T-helper 1 cell treated with Interleukin-12 subunit alpha and Interleukin-12 subunit beta and Interleukin-4 antibody, amounts not matched to agents 30 ng/mL and 1 ng/mL, for 36 hours (primary cell): ENCODE measurements around the gene CPNE6. TPM values are rescaled to one million over a fixed set of nuclear protein-coding genes. Genes with fewer than 3 reads are reported as not detected.

Source experiments
- intact Hi-C: fragments of 100-400 bp; cut with micrococcal nuclease; formaldehyde crosslinking; loops from one replicate; pipeline ENCODE4 v1.15.1; 2024
- total RNA-seq: library from RNA; stranded (reverse); gene quantifications from 2 replicates; pipeline ENCODE4 v1.2.3, GENCODE V29; 2022

CPNE6 gene
- total RNA-seq, 1 donor from 2014 or later = not detected

GRCh38 chr14:24067133-24068082 lies 4.0 kb upstream of the CPNE6 start:
- intact Hi-C loops = no loop called here

- intact Hi-C loops = no loop called here
Observed at GRCh38 chr14:24068711-24069410, 2.5 kb upstream of the CPNE6 start.

DNA sequence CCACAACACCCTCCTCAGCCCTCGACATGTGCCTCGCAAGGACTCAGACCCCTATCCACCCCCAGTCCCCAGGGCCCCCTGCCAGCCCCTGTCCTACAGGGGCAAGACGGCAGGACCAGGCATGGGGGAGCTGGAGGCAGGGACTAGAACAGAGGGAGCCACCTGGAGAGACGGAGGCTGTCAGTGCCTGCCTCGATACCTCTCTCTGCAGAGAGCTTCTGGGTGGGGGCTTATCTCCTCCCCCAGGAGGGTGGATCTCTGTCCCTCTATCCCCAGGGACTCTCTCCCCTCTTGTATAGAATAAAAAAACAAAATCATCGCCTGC lies 2.0 kb upstream of the CPNE6 start:
- intact Hi-C loops = no loop called here

GRCh38 chr14:24070285-24071143 lies 848 bp upstream of the CPNE6 start:
- intact Hi-C loops = no loop called here

DNA sequence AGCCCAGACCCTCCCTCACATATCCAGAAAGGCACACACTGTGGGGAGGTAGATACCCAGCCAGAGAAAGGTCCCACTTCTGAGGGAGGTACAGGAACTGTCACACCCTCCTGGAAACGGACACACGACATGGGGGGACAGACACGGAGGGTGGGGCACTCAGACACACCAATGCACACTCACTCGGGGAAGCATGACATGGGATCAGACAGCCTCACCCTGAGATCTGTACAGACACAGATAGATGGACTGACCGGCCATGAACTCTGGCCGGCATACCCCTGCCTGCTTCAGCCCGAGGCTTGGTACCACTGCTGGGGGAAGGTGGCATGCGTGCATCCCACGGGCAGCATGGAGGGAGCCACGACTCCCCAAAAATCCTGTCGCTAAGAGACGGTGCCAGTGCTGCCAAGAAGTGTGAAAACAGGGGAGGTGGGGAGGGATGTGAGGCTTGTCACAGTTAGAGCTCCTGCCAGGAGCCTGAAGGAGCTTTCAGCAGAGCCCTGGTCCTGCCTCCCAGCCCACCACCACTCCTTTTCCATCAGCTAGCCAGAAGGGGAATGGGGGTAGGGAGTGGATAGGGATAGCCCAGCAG lies 571 bp downstream of the CPNE6 start:
- intact Hi-C loops = no loop called here

DNA sequence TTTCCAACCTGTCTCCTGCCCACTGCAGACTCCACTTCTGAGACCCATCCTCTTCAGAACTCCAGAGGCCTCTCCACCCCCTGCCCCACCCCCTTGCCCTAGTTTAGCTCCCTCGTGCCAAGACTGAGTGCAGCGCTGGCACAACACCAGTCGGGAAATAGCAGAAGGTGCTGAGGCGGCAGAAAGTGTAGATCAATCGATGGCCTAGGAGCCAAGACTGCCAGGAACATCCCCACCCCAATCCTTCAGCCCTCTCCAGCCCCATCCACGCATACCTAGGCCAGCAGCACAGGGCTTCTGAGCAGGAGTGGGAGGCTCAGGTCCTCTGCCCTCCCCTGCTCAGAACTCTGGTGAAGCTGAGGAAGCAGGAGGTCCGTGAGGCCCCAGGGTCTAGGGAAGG lies 1.1 kb downstream of the CPNE6 start:
- intact Hi-C loops = no loop called here

DNA sequence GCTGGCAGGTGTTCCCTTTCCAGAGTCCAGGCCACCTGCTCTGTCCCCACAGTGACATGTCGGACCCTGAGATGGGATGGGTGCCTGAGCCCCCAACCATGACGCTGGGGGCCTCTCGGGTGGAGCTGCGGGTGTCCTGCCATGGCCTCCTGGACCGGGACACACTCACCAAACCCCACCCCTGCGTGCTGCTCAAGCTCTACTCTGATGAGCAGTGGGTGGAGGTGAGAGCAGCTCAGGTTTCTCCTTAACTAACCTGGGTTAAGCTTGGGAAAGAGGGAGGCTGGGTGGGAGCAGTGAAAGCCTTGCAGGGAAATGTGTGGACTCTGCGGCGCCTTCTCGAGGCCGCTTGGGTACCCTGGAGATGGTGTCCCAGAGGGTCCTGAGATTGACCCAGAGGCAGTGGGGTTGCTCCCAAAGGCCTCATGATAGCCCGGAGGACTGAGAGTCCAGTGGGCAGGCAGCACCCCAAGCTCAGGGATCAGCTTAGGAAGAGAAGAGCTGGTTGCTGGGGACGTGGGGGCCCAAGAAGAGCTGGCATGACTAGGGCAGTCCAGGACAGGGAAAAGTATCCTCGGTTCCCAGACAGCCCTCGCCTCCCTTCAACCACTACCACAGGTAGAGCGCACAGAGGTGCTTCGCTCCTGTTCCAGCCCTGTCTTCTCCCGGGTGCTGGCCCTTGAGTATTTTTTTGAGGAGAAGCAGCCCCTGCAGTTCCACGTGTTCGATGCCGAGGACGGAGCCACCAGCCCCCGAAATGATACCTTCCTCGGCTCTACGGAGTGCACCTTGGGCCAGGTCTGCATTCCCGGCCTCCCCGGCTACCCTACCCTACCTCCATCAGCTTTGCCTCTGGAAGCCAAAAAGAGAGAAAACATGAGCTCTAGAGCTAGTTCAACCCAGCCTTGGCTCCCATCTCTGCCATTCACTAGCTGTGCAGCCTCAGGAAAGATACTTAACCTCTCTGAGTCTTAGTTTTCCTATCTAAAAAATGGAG lies 1.8 kb downstream of the CPNE6 start:
- intact Hi-C loops = no loop called here

DNA sequence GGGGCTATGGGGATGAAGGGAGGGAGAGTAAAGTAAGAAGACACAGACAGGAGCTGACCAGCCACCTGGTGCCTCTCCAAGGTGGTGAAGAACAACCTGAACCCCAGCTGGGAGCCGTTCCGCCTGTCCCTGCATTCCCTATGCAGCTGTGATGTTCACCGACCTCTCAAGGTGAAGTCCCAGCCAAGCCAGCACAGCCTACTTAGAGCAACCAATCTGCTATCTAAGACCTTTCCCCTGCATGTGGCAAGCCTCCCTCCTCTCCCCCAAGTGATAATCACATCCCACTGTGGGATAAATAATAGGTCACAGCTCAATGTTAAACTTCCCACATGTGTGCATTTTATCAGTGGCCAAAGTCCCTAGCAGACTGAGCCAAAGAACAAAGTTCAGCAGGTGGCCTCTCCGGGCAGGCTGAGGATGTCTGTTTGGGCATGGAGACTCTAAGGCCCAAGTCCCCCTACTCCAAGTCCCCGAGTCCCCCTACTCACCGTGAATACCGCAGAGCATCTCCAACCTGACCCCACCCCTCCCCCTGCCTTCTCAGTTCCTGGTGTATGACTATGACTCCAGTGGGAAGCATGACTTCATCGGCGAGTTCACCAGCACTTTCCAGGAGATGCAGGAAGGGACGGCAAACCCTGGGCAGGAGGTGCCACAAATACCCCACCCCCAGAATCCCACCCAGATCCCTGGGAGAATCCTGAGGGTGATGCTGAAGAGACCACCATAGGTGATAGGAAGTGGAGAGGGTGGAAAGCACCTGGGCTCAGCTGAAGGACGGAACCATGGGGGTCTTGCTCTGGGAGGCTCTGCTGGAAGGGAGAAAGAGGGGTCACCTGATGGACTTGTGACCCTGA lies 3.5 kb downstream of the CPNE6 start:
- intact Hi-C loops = no loop called here

- intact Hi-C loops = no loop called here
Observed at GRCh38 chr14:24075485-24076301, 4.3 kb downstream of the CPNE6 start.

GRCh38 chr14:24076302-24076601 lies 4.9 kb downstream of the CPNE6 start:
- intact Hi-C loops = no loop called here

GRCh38 chr14:24077086-24077485 lies 5.7 kb downstream of the CPNE6 start:
- intact Hi-C loops = no loop called here

DNA sequence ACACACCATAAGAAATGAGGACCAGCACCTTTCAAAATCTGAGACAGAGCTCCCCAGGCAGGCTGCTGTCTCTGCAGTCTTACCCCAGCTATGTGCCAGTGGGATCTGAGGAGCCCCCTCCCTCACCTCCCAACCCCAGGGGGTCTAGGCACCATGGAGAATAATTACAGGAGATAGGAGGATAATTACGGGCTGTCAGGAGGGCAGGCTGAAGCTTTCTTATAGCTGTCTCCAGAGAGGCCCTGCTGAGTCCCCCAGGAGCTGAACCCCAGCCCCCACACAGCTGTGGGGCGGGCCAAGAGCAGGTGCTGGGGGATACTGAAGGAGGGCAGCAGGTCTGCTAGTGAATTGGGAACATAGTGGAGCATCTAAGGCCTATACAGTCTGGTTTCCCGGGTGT lies 6.8 kb downstream of the CPNE6 start:
- intact Hi-C loops = no loop called here

GRCh38 chr14:24079491-24080141 lies 8.3 kb downstream of the CPNE6 start:
- intact Hi-C loops = loop anchor here (2.0 kb wide), 1 partner anchor 67 kb away; the partner anchor contains the start of genes PSME2 and RNF31

- intact Hi-C loops = loop anchor here (2.0 kb wide), 1 partner anchor 67 kb away; the partner anchor contains the start of genes PSME2 and RNF31
Observed at GRCh38 chr14:24080142-24080530, 8.8 kb downstream of the CPNE6 start.

DNA sequence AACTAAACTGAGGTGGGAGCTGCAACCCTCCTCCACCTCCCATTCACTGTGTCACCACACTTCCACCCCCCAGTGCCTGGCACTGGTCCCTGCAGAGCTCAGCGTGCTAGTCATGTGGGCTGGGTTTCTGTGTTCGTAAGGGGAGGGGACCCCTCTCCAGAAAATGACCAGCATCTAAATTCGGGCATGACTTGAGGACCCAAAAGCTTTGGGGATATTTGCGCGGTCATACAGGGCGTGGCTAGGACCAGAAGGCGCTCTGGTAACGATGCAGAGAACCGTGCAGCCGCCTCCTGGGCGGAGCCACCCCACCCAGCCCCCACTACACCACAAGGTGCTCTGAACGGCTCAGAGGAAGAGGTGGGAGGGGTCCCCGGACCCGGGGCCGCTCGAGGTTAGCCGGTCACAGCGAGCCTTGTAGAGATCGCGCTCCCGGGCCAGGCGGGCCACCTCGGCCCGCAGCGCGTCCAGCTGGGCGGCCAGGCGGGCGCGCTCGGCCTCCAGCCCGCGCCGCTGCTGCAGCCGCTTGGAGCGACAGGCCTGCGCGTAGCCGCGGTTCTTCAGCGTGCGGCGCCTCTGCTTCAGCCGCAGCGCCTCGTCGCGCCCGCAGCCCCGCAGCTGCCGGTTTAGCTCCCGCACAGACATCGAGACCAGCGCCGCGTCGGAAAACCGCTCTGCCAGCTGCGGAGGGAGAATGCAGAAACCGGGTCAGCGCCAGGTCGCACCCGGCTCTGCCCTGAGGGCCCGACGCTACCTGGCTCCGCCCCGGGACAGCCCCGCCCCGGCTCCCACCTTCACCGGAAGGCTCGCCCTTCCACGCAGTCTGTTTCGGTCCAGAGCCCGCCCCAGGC lies 9.8 kb downstream of the CPNE6 start:
- intact Hi-C loops = loop anchor here (1.0 to 2.0 kb wide), 5 partner anchors 9 to 66 kb away; partner anchors contain the start of genes DCAF11, NRL, PCK2 and PSME2

GRCh38 chr14:24081739-24082211 lies 10.4 kb downstream of the CPNE6 start:
- intact Hi-C loops = loop anchor here (1.0 to 2.0 kb wide), 5 partner anchors 9 to 65 kb away; partner anchors contain the start of genes DCAF11, NRL, PCK2 and PSME2
